Panc1 (cell line): ENCODE data around the gene QSER1. TPM values are rescaled to one million over a fixed set of nuclear protein-coding genes. Genes with fewer than 3 reads are reported as not detected.

ENCODE experiments used
- ATAC-seq: fragments of 200-7000 bp; cut with Tn5 transposase; 2 replicates; pipeline ENCODE4 v1.9.1; 2020; ENCODE audit warnings: mild to moderate bottlenecking, moderate library complexity
- BruUV-seq: library from RNA; stranded (reverse); fragments of 400-500 nt; replicated peaks from 2 replicates; lab custom pipeline; 2021; lab: Mats Ljungman, UMichigan
- CTCF ChIA-PET: fragments of 300-600 bp; sonication (Branson Sonifier 250); formaldehyde crosslinking; loops from one replicate; lab custom pipeline; 2022; ENCODE audit warnings: antibody characterized with exemption; lab: Charles Lee
- POLR2A ChIA-PET: fragments of 300-600 bp; sonication (Branson Sonifier 250); formaldehyde crosslinking; loops from one replicate; lab custom pipeline; 2022; ENCODE audit warnings: antibody characterized with exemption; lab: Charles Lee
- DNase-seq: peaks from one replicate; pipeline ENCODE4 v3.0.0-alpha.2; 2010; ENCODE audit warnings: low read depth, low spot score
- H3K27ac ChIP-seq: 2 replicates; pipeline ENCODE4 v1.5.1; 2011; ENCODE audit warnings: mild to moderate bottlenecking, low read length, inconsistent platforms
- H3K27me3 ChIP-seq: fragments of 200-500 bp; sonication (Bioruptor generic); 2 replicates; pipeline ENCODE4 v1.6.0; 2014; ENCODE audit warnings: low read length, inconsistent platforms; ENCODE audit not compliant: control insufficient read depth, insufficient read depth
- H3K36me3 ChIP-seq: fragments of 200-500 bp; sonication (Bioruptor generic); 2 replicates; pipeline ENCODE4 v1.5.1; 2014; ENCODE audit warnings: inconsistent platforms, mild to moderate bottlenecking, low read length, moderate library complexity; ENCODE audit not compliant: control insufficient read depth, insufficient read depth
- H3K4me1 ChIP-seq: 2 replicates; pipeline ENCODE4 v1.5.1; 2011; ENCODE audit warnings: inconsistent platforms, mild to moderate bottlenecking, low read length, moderate library complexity; ENCODE audit not compliant: control insufficient read depth, insufficient read depth
- H3K4me3 ChIP-seq, 2 experiments: 2 replicates each; pipeline ENCODE4 v1.5.1; 2011 to 2012; ENCODE audit warnings: low read depth in 2 of 2, low read length in 2 of 2, mild to moderate bottlenecking in 2 of 2, inconsistent platforms in 1 of 2, moderate library complexity in 1 of 2
- H3K9me3 ChIP-seq: fragments of 200-500 bp; sonication (Bioruptor generic); 2 replicates; pipeline ENCODE4 v1.5.1; 2014; ENCODE audit warnings: low read depth, mild to moderate bottlenecking, inconsistent platforms, low read length, moderate library complexity; ENCODE audit not compliant: control insufficient read depth, insufficient read depth
- POLR2AphosphoS5 ChIP-seq: IDR thresholded peaks from 2 replicates; pipeline ENCODE4 v1.6.1; 2012; ENCODE audit warnings: mild to moderate bottlenecking, low read depth, low read length, moderate library complexity
- SIN3A ChIP-seq: IDR thresholded peaks from 2 replicates; pipeline ENCODE4 v1.6.1; 2012; ENCODE audit warnings: low read depth, mild to moderate bottlenecking, low read length, moderate library complexity, borderline replicate concordance; ENCODE audit not compliant: insufficient read depth
- TCF7L2 ChIP-seq: IDR thresholded peaks from 2 replicates; pipeline ENCODE4 v1.6.1; 2011; ENCODE audit warnings: mild to moderate bottlenecking, low read depth, low read length, inconsistent platforms
- in situ Hi-C: cut with HindIII; loops from 2 replicates; pipeline ENCODE4 v1.10.0; 2016; ENCODE audit warnings: low sequenced_read_pairs, low pct_unique_long_range_greater_than_20kb
- intact Hi-C: fragments of 100-400 bp; cut with micrococcal nuclease; formaldehyde crosslinking; loops from one replicate; pipeline ENCODE4 v1.10.0; 2022; ENCODE audit not compliant: unreplicated experiment
- total RNA-seq: library from RNA; stranded (reverse); gene quantifications from one replicate; pipeline ENCODE4 v1.2.1, GENCODE V29; 2021; ENCODE audit not compliant: unreplicated experiment
- TF ChIP-seq, protein P1 (sequence below): fragments of 450-650 bp; IDR thresholded peaks from 2 replicates; pipeline ENCODE4 v1.5.1; 2017; ENCODE audit warnings: mild to moderate bottlenecking
- TF ChIP-seq, protein P2 (sequence below), 2 experiments: IDR thresholded peaks; 2 replicates each; pipeline ENCODE4 v1.6.1; 2011 to 2012; ENCODE audit warnings: low read depth in 2 of 2, control low read depth in 1 of 2, low read length in 1 of 2, mild to moderate bottlenecking in 1 of 2, moderate library complexity in 1 of 2; ENCODE audit not compliant: insufficient read depth in 1 of 2

The QSER1 gene
- total RNA-seq, 1 experiment from 2014 or later: 48.2 TPM

DNA sequence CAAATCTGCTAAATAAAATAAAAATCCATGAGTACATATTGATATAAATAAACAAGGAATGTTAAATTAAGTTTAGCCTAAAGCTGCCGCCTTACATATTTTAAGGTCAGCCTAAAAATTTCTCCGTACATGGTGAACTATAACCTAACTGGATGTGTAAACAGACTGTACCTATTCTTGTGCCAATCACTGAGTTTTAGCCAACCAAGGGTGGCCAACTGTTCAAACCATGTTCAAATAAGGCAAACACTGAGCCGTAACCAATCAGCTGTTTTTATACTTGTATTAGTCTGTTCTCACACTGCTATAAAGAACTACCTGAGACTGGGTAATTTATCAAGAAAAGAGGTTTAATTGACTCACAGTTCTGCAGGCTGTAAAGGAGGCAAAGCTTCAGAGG lies 8.6 kb upstream of the QSER1 start:
- no peak for ATAC-seq
- TF ChIP-seq, protein P1, sequence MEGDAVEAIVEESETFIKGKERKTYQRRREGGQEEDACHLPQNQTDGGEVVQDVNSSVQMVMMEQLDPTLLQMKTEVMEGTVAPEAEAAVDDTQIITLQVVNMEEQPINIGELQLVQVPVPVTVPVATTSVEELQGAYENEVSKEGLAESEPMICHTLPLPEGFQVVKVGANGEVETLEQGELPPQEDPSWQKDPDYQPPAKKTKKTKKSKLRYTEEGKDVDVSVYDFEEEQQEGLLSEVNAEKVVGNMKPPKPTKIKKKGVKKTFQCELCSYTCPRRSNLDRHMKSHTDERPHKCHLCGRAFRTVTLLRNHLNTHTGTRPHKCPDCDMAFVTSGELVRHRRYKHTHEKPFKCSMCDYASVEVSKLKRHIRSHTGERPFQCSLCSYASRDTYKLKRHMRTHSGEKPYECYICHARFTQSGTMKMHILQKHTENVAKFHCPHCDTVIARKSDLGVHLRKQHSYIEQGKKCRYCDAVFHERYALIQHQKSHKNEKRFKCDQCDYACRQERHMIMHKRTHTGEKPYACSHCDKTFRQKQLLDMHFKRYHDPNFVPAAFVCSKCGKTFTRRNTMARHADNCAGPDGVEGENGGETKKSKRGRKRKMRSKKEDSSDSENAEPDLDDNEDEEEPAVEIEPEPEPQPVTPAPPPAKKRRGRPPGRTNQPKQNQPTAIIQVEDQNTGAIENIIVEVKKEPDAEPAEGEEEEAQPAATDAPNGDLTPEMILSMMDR: no peak
- TF ChIP-seq, protein P2, sequence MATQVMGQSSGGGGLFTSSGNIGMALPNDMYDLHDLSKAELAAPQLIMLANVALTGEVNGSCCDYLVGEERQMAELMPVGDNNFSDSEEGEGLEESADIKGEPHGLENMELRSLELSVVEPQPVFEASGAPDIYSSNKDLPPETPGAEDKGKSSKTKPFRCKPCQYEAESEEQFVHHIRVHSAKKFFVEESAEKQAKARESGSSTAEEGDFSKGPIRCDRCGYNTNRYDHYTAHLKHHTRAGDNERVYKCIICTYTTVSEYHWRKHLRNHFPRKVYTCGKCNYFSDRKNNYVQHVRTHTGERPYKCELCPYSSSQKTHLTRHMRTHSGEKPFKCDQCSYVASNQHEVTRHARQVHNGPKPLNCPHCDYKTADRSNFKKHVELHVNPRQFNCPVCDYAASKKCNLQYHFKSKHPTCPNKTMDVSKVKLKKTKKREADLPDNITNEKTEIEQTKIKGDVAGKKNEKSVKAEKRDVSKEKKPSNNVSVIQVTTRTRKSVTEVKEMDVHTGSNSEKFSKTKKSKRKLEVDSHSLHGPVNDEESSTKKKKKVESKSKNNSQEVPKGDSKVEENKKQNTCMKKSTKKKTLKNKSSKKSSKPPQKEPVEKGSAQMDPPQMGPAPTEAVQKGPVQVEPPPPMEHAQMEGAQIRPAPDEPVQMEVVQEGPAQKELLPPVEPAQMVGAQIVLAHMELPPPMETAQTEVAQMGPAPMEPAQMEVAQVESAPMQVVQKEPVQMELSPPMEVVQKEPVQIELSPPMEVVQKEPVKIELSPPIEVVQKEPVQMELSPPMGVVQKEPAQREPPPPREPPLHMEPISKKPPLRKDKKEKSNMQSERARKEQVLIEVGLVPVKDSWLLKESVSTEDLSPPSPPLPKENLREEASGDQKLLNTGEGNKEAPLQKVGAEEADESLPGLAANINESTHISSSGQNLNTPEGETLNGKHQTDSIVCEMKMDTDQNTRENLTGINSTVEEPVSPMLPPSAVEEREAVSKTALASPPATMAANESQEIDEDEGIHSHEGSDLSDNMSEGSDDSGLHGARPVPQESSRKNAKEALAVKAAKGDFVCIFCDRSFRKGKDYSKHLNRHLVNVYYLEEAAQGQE (IDR thresholded peaks at IDR 0.05; ENCODE audit: insufficient read depth in 1 of 2, low read depth in 2 of 2, low read length in 1 of 2): no peak
- no peak for TF ChIP-seq SIN3A
- ChIA-PET CTCF (no interaction called here), POLR2A (no interaction called here)
- Histone ChIP-seq H3K36me3 (no peaks in the 10 kb centered on the region), H3K9me3 (no peaks in the 10 kb centered on the region), H3K27me3 (no peaks in the 10 kb centered on the region), H3K4me1 (no peaks in the 10 kb centered on the region), H3K4me3 (no peak overlapping the region), H3K27ac (no peak overlapping the region)
- in situ Hi-C loops: no loop called here
- no TSS peak for BruUV-seq
- no peak for DNase-seq
- intact Hi-C loops: no loop called here

DNA sequence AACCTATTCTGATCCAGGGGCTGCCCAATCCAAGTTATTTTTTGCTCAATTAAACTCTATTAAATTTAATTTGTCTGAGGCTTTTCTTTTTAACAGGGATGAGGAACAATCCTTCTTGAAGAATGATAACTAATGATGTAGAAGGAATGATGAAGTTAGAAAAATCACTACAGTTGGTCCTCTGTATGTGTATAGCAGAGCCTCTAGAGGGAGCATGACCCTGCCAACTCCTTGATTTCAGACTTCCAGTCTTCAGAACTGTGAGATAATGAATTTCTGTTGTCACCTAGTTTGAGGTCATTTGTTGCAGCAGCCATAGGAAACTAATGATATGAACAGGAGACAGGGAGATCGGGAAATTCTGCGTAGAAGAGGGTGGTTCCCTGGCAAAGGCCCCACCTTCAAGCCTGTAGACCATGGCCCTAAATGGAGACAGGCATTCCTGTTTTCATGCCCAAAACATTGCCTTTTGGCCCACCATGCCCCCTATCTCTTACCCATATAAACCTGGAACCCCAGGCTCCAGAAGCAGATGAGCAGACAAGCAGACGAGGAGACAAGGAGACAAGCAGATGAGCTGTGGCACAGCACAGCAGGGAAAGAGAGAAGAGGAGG lies 7.7 kb upstream of the QSER1 start:
- POLR2A ChIA-PET: no interaction called here

More for the DNA sequence above, 7.7 kb upstream of the QSER1 start:
- H3K4me3 ChIP-seq: no peak overlapping the region
- in situ Hi-C loops (no loop called here), intact Hi-C loops (no loop called here)
- H3K36me3 ChIP-seq: no peaks in the 10 kb centered on the region
- H3K9me3 ChIP-seq: no peaks in the 10 kb centered on the region
- H3K27ac ChIP-seq: no peak overlapping the region
- no TSS peak for BruUV-seq
- CTCF ChIA-PET: interaction anchor here (1.5 kb wide), 1 partner anchor 10 kb away, joined by 4 read pairs; no protein-coding TSS in a partner anchor
- TF ChIP-seq, protein P1: peak; percentile 79
- TF ChIP-seq TCF7L2: no peak
- TF ChIP-seq POLR2AphosphoS5: no peak
- no peaks in the 10 kb centered on the region for H3K4me1 ChIP-seq
- DNase-seq (no peak), ATAC-seq (peak; percentile 86)
- no peaks in the 10 kb centered on the region for H3K27me3 ChIP-seq
